ENCODE data around the gene TRIM59. TPM values are rescaled to one million over a fixed set of nuclear protein-coding genes. Genes with fewer than 3 reads are reported as not detected.

TRIM59 gene
- total RNA-seq, 1 donor from 2014 or later: 33.0 TPM

DNA sequence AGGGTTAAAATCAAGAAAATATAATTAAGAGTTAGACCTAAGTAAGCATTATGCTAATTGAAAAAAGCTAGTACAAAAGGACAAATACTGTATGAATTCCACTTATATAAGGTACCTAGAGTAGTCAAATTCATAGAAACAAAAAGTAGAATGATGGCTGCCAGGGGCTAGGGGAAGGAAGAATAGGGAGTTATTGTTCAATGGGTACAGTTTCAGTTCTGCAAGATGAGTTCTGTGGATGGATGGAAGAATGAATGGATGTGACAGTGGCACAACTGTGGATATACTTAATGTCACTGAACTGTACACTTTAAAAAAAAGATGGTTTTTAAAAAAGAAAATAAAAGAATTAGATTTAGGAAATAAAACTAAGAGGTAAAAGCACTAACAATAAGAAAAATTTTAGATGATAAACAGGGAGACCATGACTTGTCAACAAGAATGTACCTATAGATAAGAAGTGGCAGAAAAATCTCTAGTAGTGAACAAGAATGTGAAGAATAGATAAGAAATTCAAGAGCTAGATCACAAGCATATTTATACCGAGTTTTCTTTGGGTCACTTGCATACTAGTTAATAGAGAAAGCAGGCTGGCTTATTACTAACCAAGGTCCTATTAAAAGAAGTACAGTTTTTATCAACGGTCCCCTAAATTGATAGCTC lies 56.1 kb downstream of the TRIM59 start:
- TF ChIP-seq, protein P1, sequence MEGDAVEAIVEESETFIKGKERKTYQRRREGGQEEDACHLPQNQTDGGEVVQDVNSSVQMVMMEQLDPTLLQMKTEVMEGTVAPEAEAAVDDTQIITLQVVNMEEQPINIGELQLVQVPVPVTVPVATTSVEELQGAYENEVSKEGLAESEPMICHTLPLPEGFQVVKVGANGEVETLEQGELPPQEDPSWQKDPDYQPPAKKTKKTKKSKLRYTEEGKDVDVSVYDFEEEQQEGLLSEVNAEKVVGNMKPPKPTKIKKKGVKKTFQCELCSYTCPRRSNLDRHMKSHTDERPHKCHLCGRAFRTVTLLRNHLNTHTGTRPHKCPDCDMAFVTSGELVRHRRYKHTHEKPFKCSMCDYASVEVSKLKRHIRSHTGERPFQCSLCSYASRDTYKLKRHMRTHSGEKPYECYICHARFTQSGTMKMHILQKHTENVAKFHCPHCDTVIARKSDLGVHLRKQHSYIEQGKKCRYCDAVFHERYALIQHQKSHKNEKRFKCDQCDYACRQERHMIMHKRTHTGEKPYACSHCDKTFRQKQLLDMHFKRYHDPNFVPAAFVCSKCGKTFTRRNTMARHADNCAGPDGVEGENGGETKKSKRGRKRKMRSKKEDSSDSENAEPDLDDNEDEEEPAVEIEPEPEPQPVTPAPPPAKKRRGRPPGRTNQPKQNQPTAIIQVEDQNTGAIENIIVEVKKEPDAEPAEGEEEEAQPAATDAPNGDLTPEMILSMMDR (conservative IDR thresholded peaks at IDR 0.05; ENCODE audit: low read depth, low read length): no peak
- no peak for DNase-seq (ENCODE audit: low read depth)
- no peak overlapping the region for H3K4me3 ChIP-seq (ENCODE audit: low read depth, low read length)

DNA sequence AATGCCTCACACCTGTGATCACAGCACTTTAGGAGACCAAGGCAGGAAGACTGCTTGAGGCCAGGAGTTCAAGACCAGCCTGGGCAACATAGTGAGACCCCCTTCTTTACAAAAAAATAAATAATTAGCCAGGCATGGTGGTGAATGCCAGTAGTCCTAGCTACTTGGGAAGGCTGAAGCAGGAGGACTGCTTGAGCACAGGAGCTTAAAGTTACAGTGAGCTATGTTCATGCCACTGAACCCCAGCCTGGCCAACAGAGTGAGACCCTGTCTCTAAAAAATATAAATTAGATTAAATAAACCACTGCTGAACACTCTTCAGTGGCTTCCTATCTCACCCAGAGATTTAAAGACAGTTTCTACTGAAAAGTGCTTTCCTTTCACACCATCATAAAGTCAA lies 56.8 kb downstream of the TRIM59 start:
- no peak for DNase-seq (ENCODE audit: low read depth)
- H3K4me3 ChIP-seq (ENCODE audit: low read depth, low read length): no peak overlapping the region
- TF ChIP-seq, protein P1 (conservative IDR thresholded peaks at IDR 0.05; ENCODE audit: low read depth, low read length): no peak

DNA sequence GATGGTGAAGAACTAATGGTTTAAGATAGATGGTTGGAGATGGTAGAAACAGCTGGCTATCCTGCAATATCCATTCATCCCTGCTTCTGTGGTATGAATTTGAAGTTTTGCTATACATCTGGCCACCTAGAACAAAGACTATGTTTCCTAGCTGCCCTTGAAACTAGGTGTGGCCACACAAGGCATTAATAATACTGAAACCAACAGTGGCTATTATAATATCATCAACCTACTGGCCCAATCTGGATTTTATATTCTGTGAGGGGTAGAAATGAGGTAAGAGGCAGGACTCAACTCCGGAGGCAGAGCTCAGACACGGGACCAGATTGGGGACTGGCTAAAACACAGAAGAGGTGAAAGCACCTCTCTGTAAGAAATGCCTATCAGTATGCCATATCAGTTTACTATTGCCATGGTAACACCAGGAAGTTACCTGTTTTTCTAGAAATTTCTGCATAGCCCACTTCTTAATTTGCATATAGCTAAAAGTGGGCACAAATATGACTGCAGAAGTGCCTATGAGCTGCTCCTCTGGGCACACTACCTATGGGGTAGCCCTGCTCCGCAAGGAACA lies 58.9 kb downstream of the TRIM59 start:
- DNase-seq (ENCODE audit: low read depth): no peak
- no peak overlapping the region for H3K4me3 ChIP-seq (ENCODE audit: low read depth, low read length)
- TF ChIP-seq, protein P1 (conservative IDR thresholded peaks at IDR 0.05; ENCODE audit: low read depth, low read length): no peak

Other genes starting within 250 kb of the TRIM59 start
- not detected in 2 replicates for gene C3orf80, start 224.4 kb downstream of the TRIM59 start, total RNA-seq
- 16.2 and 25.7 TPM in 2 replicates for gene IFT80, start 50.6 kb downstream of the TRIM59 start, total RNA-seq
- gene SMC4, start 50.1 kb downstream of the TRIM59 start, total RNA-seq: 90.6 and 100 TPM in 2 replicates
- 17.0 and 27.7 TPM in 2 replicates for gene KPNA4, start 115.8 kb upstream of the TRIM59 start, total RNA-seq
- 0.87 TPM in 1 of 2 replicates, not detected in the other for gene ARL14, start 227.4 kb upstream of the TRIM59 start, total RNA-seq